Cerebellar nuclear complex (tissue), 1 donor: ENCODE results near the gene ELOVL4.

Source experiments
- DNase-seq, 2 experiments: peaks; one replicate each; lab custom pipeline; 2025; lab: John Stamatoyannopoulos, UW

The ELOVL4 gene

DNA sequence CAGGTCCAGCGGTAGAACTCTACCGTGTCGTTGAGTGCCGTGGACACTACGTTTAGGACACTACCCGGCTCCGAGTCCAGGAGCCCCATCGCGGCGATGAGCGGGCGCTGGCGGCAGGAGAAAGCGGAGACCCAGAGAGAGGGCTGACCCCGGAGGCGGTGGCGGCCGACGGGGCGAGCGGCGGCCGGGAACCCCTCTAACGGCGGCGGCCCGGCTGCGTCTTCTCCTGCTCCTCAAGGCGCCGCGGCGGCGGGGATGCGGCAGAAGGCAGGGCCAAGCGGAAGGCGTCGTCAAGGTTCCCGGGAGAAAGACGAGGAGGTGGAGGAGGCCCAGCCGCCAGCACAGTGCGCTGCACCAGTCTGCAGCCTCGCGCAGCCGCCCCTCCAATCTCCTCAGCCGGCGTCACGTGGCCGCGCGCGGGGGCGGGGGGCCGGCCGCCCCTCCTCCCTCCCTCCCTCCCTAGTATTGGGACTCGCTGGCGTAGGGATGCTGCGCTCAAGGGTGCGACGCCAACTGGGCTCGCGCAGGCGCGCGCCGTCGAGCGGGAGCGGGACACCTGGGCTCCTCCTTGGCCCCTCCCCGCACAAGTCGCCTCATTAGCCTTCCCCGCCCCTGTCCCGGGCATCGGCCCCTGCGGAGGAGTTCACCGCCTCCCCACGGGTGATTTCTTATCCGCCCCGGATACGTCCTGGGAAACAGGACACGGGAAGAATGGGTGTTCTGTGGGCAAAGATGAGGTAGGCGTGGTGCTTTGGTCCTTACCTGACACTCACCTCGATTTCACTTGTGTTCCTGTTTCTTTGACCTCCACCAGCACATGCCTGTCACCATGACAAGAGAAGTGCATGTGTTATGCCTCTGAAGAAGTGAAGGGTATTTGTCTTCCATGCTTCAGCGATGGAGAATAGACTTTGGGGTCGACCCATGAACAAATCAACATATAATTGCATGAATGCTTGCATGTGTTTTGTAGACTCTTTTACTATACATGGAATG is at the start of gene ELOVL4:
ELOVL4 (minus strand) TSS at position 363 of the 996 bp plus-strand sequence; CDS start at position 89, 274 bp downstream.
- peak; percentile 53 to 62 for DNase-seq

DNA sequence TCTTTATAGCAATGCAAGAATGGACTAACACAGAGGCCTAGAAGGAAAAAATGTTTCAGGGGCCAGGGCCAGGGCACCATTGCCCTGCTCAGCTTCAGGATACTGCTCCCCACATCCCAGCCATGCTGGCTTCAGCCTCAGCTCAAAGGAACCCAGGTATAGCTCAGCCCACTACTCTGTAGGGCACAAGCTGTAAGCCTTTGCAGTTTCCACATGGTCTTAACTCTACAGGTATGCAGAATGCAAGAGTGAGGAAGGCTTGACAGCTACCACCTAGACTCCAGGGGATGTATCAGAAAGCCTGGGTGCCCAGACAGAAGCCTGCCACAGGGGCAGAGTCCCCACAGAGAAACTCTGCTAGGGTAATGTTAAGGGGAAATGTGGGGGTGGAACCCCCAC is 46.6 kb upstream of the ELOVL4 start:
- DNase-seq = no peak

- DNase-seq = no peak
These were observed 45.9 kb upstream of the ELOVL4 start for GRCh38 chr6:79993012-79993910.

DNA sequence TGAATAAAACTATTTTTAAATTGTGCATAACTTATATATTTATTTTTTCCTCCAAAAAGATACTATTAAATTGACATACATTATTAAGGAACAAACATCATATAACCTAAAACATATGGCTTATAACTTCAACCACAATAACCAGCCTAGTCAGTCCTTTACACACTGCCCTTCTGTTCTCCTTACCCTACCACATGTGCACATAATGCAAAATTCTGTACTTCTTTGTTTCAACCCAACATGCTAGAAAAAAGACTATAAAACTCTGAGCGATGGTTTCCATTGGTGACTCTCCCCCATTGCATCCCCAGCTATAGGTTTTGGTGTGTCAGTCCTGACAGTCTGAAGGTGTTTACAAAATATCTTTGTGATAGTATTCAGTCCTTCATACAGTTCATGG is 42.3 kb upstream of the ELOVL4 start:
- DNase-seq = no peak

GRCh38 chr6:79985128-79985527 is 37.8 kb upstream of the ELOVL4 start:
- DNase-seq = no peak

DNA sequence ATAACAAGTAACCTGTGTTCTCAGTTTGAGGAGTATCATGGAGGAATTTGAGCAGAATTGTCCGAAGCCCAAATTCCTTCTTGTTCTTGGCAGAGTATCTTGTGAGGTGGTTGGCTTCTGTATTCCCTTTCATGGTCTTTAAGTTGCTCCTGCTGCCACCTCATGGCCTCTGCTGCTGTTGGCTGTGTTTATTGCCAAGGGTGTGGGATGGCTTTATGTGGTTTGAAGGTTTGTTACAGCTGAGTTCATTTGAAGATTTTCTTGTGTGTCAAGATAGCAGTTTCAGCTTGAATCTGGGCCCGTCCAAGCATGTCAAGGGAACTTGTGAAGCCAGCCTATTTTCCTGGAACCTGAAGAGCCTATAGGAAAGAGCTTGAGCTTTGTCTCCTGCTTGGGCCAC is 36.9 kb upstream of the ELOVL4 start:
- no peak for DNase-seq

DNA sequence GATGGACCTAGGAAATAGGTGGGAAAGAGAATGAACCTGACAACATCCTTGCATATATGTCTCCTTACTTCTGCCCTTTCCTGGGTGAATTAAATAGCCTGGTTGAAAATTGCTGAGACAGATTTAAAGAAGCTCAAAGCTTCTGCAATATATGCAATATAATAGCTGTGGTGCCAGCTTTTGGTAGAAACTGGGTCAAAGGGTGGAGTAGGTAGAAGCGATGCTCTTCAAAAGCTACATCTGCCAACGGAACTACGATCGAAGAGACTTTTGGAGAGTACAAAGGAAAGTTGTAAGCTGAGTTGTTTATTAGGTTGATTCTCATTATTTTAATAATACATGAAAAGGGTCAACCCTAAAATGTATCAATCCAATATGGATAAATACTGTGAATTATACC is 34.3 kb upstream of the ELOVL4 start:
- DNase-seq = no peak

DNA sequence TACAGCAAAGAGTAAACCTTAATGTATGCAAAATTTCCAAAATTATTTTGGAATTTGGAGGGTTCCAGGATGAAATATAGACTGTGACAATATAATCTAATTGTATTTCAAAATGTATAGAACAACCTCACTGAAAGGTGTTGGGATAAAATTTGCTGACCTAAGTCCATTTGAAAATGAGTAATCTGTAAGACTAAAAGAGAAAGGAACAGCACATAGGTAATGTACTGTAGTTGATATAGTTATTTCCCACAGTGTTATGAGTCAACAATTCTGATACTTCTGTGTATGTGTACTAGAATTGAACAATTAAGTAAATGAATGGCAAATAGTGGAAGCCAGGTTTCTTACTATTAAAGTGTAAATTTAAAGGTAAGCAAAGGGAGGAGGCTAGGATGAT is 23.8 kb upstream of the ELOVL4 start:
- no peak for DNase-seq

DNA sequence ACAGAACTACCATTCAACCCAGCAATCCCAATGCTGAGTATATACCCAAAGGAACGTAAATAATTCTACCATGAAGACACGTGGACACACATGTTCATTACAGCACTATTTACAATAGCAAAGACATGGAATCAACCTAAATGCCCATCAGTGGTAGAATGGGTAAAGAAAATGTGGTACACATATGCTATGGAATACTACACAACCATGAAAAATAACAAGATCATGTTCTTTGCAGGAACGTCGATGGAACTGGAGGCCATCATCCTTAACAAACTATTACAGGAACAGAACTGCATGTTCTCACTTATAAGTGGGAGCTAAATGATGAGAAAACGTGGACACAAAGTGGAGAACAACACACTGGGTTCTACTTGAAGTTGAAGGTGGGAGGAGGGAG is 22.4 kb upstream of the ELOVL4 start:
- DNase-seq = no peak

GRCh38 chr6:79967178-79967577 is 19.8 kb upstream of the ELOVL4 start:
- DNase-seq = no peak

DNA sequence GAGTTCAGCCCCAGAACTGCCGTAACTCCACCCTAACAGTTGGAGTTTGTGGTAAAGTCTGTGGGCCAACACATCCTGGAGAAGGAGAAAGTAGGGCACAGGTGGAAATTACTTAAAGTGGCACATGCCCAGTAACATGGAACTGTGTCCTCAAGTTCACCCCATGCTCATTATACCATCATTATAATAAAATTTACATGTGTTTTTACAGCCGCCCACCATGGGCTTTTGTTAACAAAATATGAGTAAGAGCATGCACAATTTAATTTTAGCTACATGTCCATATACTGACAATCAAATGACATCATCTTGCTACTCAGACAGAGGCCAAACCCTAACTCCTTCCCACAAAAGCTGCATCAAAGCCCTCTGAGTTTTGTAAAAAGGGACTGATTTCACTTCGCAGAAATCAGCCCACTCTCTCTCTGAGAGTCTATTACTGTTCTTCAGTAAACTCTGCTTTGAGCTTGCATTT is 17.3 kb upstream of the ELOVL4 start:
- DNase-seq = no peak

GRCh38 chr6:79954849-79955248 is 7.5 kb upstream of the ELOVL4 start:
- no peak for DNase-seq

GRCh38 chr6:79949233-79949632 is 1.9 kb upstream of the ELOVL4 start:
- DNase-seq = no peak

- peak in 1 of 2 experiments; percentile 14 for DNase-seq
These were observed 822 bp downstream of the ELOVL4 start for GRCh38 chr6:79946272-79947190.

DNA sequence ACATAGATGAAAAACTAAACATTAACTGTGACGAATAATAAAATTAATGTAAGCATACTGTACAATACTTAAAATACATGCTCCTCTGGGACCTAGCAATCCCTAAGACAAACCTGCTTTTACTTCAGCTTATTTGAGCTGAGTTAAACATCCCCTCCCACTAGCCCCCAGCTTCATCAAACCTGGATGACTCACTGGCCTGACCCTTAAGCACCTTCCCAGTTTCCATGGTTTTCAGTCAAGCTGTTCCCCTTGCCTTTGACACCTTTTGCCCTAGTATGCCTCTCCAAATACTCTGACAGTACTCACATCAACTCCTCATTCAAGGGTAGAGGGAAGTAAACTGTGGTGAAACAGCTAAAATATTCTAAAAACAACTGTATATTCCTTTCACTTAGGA is 4.2 kb downstream of the ELOVL4 start:
- DNase-seq = no peak

DNA sequence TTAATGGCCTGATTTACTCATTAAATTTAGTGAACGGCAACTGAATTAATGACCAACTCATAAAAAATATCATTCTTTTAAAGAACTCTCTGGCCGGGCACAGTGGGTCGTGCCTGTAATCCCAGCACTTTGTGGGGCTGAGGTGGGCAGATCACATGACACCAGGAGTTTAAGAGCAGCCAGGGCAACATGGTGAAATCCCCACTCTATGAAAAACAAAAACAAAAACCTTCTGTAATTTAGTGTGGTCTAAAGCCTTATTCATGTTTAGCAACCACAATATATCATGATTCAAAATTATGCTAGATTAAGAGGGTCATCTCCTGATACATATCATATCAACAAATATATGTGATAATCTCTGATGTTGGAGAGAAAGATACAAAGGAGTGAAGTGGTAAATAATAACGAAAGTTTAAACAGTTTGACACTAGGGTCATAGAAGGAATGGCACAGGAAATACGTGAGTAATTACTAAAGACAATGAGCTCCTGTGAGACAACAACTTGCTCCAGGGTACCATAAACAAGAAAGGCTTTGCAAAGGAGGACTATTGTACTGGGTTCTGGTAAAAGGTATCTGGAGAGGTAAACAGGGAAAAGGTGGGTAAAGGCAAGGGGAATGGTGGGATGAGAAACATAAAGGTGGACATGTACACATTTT is 5.7 kb downstream of the ELOVL4 start:
- no peak for DNase-seq

DNA sequence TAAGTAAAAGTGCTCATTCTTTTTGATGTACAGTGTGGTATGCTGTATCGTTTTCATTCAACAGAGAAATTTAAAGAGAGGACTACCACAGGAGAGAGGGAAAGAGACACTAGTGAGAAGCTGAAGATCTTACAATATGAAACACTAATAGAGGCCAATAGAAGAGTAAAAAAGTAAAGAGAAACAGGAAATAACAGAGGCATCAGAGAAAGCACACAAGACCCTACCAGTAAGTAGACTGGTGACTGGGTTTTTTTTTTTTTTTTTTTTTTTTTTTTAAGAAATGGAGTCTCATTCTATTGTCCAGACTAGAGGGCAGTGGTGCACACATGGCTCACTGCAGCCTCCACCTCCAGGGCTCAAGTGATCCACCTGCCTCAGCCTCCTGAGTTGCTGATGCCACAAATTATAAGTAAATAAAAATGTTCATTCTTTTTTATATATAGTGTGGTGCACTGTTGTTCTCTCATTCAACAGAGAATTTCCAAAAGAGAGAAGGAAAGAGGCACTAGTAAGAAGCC is 18.8 kb downstream of the ELOVL4 start:
- no peak for DNase-seq

DNA sequence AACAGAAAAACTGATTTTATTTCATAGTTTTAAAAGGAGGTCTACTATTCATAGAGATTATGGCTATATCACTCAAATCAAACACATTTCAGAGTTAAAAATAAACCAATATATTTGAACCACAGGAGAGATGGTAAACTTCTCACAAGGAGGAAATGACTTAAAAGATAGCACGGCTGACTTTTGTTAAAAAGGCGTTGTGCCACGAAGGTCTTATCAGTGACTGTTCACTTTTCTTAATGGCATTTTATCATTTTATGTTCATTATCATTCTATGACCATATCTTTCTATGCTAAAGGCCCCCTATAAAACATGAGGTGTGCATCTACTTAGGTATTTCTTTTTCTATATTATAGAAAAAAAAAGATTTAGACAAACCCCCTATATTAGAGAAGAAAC is 19.6 kb downstream of the ELOVL4 start:
- DNase-seq = no peak

DNA sequence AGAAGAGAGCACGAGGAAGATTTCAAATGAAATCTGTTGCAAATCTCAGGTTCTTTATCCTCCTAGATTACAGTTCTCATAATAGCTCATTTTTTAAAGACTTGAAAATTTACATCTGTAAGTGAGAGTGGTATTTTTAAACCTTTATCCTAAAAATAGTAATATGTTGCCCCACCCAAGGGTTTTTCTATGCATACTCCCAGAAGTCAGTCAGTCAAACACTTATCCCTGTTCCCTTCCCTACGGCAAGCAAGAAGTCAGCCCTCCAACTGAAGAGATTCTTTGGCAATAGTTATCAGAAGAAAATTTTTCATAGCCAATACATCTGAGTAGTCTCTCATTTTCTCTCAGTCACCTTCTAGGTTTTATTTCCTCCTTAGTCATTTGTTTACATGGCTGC is 24.1 kb downstream of the ELOVL4 start:
- DNase-seq = no peak

- no peak for DNase-seq
These were observed 25.3 kb downstream of the ELOVL4 start for GRCh38 chr6:79922018-79922417.

- DNase-seq = no peak
These were observed 34.0 kb downstream of the ELOVL4 start for GRCh38 chr6:79913369-79913768.
